Measurements from ENCODE around the gene PASD1. TPM values are rescaled to one million over a fixed set of nuclear protein-coding genes. Genes with fewer than 3 reads are reported as not detected.

PASD1 gene
- total RNA-seq, 2 donors from 2014 or later = not detected

DNA sequence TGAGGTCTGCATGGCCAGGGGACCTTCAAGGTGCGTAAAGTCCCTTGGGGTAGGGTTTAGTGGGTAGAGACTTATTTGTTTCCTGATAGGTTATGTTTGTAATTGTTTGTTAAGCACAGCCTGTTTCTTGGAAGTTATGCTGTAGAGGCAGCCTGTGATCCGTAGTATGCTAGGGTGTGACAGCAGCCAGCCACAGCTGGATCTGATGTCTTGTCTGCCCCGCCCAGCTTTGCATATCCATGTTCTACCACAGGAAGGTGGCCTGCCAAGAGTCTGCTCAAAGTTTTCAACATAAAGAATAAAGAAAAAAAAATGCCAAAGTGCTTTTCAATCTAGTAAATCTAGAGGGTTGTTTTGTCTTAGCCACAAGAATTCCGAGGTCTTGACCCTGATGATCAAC lies 112.7 kb downstream of the PASD1 start:
- no peak for ATAC-seq (ENCODE audit: insufficient number of reproducible peaks, low FRiP score, low read depth)
- H3K4me1 ChIP-seq (ENCODE audit: control insufficient read depth in 1 of 2, low read depth in 2 of 2) = no peaks in the 10 kb centered on the region
- TF ChIP-seq, protein P1, sequence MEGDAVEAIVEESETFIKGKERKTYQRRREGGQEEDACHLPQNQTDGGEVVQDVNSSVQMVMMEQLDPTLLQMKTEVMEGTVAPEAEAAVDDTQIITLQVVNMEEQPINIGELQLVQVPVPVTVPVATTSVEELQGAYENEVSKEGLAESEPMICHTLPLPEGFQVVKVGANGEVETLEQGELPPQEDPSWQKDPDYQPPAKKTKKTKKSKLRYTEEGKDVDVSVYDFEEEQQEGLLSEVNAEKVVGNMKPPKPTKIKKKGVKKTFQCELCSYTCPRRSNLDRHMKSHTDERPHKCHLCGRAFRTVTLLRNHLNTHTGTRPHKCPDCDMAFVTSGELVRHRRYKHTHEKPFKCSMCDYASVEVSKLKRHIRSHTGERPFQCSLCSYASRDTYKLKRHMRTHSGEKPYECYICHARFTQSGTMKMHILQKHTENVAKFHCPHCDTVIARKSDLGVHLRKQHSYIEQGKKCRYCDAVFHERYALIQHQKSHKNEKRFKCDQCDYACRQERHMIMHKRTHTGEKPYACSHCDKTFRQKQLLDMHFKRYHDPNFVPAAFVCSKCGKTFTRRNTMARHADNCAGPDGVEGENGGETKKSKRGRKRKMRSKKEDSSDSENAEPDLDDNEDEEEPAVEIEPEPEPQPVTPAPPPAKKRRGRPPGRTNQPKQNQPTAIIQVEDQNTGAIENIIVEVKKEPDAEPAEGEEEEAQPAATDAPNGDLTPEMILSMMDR (IDR thresholded peaks at IDR 0.05) = no peak

DNA sequence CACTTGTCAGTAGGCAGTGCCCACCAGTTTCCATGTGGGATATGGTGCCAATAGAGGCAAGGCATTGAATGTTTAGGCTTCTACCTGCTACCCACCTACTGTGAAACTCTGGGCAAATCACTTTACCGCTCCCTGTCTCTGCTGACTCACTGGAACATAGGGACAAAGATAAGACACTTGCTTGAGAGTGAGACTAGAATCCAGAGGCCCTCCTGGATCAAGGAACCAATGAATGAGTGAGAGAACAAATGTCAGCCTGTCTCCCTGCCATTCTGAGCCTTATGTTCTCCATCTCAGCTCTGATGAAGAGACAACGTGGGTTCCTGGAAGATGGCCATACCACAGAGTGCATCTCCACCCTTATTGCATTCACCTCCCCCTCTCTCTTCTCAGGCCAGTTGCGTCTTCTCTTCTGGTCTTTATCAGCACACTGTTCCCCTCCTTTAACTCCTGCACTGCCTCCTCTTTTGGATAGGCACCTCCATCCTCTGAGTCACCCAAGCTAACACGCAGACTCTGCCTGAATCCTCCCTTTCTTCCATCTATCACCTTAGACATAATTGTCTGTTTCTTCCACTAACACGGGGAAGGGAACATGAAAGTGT lies 116.4 kb downstream of the PASD1 start:
- Histone ChIP-seq H3K9me3 (no peaks in the 10 kb centered on the region), H3K27me3 (replicated peaks; ENCODE audit: insufficient read depth) (no peaks in the 10 kb centered on the region), H3K36me3 (no peaks in the 10 kb centered on the region), H3K27ac (no peak overlapping the region), H3K4me3 (no peak overlapping the region), H3K4me1 (ENCODE audit: control insufficient read depth in 1 of 2, low read depth in 2 of 2) (no peaks in the 10 kb centered on the region)
- ATAC-seq (ENCODE audit: insufficient number of reproducible peaks, low FRiP score, low read depth) = no peak
- TF ChIP-seq, protein P1 (IDR thresholded peaks at IDR 0.05) = no peak
- DNase-seq (ENCODE audit: low spot score) = no peak

More for the DNA sequence above, 112.7 kb downstream of the PASD1 start:
- DNase-seq (ENCODE audit: low spot score) = no peak
- H3K9me3 ChIP-seq = no peaks in the 10 kb centered on the region
- no peak overlapping the region for H3K27ac ChIP-seq
- no peaks in the 10 kb centered on the region for H3K36me3 ChIP-seq
- H3K27me3 ChIP-seq (replicated peaks; ENCODE audit: insufficient read depth) = no peaks in the 10 kb centered on the region
- no peak overlapping the region for H3K4me3 ChIP-seq

DNA sequence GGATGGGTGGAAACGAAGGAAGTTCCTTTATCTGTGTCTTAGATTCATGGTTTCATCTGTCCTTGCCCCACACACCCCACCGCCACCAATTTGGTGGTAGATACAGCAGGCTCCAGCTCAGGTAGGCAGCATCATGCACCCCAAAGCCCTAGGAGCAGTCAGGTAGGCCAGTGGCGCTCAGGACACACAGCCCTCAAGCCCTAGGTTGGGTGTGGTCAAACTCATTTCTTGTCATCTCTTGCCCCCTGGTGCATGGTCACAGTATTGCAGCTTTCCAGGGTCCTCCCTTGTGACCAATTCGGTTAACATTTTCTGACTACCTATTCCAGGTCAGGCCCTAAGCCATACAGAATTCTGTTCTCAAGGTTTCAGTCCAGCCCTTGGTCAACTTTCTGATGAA lies 117.3 kb downstream of the PASD1 start:
- Histone ChIP-seq H3K27ac (no peak overlapping the region), H3K4me1 (ENCODE audit: control insufficient read depth in 1 of 2, low read depth in 2 of 2) (no peaks in the 10 kb centered on the region), H3K36me3 (no peaks in the 10 kb centered on the region), H3K4me3 (no peak overlapping the region), H3K9me3 (no peaks in the 10 kb centered on the region), H3K27me3 (replicated peaks; ENCODE audit: insufficient read depth) (no peaks in the 10 kb centered on the region)
- TF ChIP-seq, protein P1 (IDR thresholded peaks at IDR 0.05) = no peak
- DNase-seq (ENCODE audit: low spot score) (no peak), ATAC-seq (ENCODE audit: insufficient number of reproducible peaks, low FRiP score, low read depth) (no peak)

DNA sequence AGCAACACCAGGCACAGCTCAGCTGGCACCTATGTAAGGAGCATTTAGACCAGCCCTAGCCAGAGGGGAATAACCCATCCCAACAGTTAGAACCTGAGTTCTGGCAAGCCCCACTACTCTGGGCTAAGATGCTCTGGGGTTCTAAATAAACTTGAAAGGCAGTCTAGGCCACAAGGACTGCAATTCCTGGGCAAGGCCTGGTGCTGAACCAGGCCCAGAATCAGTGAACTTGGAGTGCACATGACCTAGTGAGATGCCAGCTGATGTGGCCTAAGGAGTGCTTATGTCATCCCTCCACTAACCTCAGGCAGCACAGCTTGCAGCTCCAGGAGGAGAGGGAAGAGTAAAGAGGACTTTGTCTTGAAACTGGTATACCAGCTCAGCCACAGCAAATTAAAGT lies 124.2 kb downstream of the PASD1 start:
- Histone ChIP-seq H3K9me3 (no peaks in the 10 kb centered on the region), H3K4me3 (no peak overlapping the region), H3K4me1 (ENCODE audit: control insufficient read depth in 1 of 2, low read depth in 2 of 2) (no peaks in the 10 kb centered on the region), H3K27me3 (replicated peaks; ENCODE audit: insufficient read depth) (no peaks in the 10 kb centered on the region), H3K36me3 (no peaks in the 10 kb centered on the region), H3K27ac (no peak overlapping the region)
- TF ChIP-seq, protein P1 (IDR thresholded peaks at IDR 0.05) = no peak
- ATAC-seq (ENCODE audit: insufficient number of reproducible peaks, low FRiP score, low read depth) = no peak
- DNase-seq (ENCODE audit: low spot score) = no peak

DNA sequence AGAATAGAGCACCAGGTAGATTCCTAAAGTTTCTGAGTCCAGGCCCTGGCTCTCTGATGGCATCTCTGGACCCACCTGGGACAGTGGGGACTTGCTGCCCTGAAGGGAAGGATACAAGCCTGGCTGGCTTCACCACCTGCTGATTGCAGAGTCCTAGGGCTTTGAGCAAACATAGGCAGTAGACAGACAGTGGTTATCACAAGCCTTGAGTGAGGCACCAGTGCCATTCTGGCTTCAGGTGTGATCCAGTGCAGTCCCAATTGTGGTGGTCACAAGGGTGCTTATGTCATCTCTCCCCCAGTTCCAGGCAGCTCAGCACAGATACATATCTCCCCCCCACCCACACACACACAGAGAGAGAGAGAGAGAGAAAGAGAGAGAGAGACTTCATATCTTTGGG lies 125.2 kb downstream of the PASD1 start:
- no peaks in the 10 kb centered on the region for H3K27me3 ChIP-seq (replicated peaks; ENCODE audit: insufficient read depth)
- H3K9me3 ChIP-seq = no peaks in the 10 kb centered on the region
- no peaks in the 10 kb centered on the region for H3K36me3 ChIP-seq
- ATAC-seq (ENCODE audit: insufficient number of reproducible peaks, low FRiP score, low read depth) = no peak
- DNase-seq (ENCODE audit: low spot score) = no peak
- no peak overlapping the region for H3K27ac ChIP-seq
- no peaks in the 10 kb centered on the region for H3K4me1 ChIP-seq (ENCODE audit: control insufficient read depth in 1 of 2, low read depth in 2 of 2)
- TF ChIP-seq, protein P1 (IDR thresholded peaks at IDR 0.05) = no peak
- no peak overlapping the region for H3K4me3 ChIP-seq

Measured in thoracic aorta (tissue), 2 donors.